CD4-positive, alpha-beta T cell treated with Interleukin-15 for 4 hours (primary cell): ENCODE results near the gene CENPP.
"Not testable (repeated sequence)": the region's sequence is repeated elsewhere in the genome, so short reads cannot be mapped to it uniquely, and the experiment has no call there.

Experiments
- DNase-seq: peaks from one replicate; pipeline ENCODE4 v3.0.0-alpha.2; 2020; ENCODE audit warnings: low spot score

CENPP gene

GRCh38 chr9:92616199-92616641, 290.5 kb downstream of the CENPP start:
- no peak for DNase-seq

GRCh38 chr9:92616655-92617111, 290.9 kb downstream of the CENPP start:
- DNase-seq, result no peak

DNA sequence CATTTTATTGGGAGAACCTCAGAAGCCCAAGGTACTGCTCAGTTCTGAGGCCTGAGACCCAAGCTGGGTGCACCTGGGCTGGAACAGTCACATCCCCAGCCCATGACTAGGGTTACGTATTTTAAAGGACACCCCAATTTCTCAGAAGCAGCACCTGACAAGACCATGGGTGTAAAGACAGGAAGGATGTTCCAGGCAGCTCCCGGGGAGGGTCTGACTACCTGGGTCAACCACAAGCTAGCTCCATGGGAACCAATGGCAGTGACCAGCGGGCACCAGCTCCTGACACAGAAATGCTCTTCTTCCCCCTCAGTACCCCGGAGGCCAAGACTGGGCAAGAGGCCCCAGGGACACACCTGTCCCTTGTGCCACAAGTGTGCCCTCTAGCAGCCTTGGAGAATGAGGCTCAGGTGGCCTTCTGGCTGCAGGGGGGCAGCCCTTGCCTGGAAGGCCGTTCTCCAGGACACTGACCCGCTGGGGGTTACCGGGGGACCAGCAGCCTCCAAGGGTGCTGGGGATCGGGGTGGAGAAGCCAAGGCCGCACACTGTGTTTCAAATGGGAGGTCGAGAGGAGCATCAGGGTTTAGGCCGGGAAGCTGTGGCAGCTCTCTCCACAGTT, 291.6 kb downstream of the CENPP start:
- no peak for DNase-seq

DNA sequence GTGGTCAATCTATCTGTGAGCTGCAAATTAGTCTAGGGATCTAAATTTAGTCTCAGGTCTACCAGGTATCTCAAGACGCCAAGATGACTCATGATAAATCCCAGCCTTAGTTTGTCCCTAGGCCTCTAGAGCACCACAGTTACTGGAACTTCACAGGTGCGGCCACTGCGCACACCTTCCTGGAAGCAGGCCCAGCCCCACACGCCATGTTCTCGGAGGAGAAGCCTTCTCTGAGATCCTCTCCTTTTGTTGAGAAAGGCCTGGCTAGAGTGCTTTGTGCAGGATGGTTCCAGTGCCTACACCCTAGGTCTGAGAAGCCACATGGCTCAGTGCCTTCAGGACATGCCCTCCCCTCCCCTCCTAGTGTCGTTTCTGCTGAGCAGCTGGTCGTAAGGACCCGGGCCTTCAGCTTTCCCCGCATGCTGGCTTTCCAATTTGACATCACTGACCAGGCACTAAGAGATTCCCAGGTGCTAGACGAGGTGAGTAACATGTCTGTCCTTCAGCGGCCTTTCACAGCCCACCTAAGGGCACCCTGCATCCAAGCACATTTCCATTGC, 292.3 kb downstream of the CENPP start:
- no peak for DNase-seq

GRCh38 chr9:92618633-92619225, 293.0 kb downstream of the CENPP start:
- no peak for DNase-seq

- DNase-seq, result no peak
These were observed 294.0 kb downstream of the CENPP start for GRCh38 chr9:92619601-92620300.

DNA sequence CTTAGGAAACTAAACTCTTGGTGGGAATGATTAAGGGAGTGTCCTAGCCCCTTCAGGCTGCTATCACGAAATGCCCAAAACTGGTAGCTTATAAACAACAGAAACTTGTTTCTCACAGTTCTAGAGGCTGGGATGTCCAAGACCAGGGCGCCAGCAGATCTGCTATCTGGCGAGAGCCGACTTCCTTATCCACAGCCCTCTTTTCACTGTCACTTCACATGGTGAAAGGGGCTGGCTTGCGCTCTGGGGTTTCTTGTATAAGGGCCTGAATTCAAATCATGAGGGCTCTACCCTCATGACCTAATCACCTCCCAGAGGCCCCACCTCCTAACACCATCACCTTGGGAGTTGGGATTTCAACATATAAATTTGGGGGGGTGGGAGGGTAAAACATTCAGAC, 295.1 kb downstream of the CENPP start:
- DNase-seq, result no peak

GRCh38 chr9:92623936-92624335, 298.2 kb downstream of the CENPP start:
- not testable (repeated sequence) for DNase-seq

GRCh38 chr9:92626484-92626883, 300.7 kb downstream of the CENPP start:
- DNase-seq, result no peak

DNA sequence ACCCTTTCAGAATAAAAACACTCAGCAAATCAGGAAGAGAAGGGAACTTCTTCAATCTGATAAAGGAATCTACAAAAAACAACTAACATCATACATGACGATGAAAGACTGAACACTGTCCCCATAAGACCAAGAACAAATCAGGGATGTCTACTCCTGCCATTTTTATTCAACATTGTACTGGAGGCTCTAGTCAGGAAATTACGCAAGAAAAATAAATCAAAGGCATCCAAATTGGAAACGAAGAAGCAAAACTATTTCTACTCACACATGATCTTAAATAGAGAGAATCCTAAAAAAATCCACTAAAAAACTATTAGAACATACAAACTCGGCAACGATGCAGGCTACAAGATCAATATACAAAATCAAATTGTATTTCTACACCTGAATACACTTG, 301.9 kb downstream of the CENPP start:
- no peak for DNase-seq

DNA sequence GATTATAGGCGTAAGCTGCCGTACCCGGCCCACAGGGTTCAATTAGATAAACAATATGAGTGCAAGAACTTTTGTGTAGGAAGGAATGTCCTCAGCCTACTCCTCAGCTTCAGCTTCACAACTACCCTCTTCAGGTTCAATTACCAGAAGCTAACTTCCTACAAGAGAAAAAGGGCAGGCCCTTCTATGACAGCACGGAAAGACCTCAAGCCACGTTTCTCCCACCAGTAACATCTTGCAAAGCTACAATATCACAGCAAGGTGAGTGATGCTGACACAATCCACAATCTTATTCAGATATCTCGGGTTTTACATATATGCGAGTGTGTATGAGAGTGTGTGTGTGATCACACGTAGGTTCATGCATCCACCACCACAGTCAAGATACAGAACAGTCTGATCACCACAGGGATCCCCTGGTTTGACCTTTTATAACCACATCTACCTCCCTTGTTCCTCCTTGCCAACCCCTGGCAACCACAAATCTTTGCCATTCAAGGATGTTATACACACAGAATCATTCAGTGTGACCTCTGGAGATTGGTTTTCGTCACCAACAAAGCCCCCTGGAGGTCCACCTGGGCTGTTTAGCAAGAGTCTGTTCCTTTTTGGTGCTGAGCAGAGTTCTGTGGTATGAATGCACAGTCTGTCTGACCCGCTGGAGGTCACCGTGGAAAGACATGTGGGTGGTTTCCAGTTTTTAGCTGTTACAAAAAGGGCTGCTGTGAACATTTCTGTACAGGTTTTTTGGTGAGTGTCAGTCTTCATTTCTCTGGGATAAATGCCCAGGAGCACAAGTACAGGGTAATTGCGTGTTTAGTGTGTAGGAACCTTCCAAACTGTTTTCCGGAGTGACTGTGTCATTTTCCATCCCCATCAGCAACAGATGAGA, 305.9 kb downstream of the CENPP start:
- DNase-seq, result no peak

- DNase-seq, result no peak
These were observed 306.9 kb downstream of the CENPP start for GRCh38 chr9:92632641-92633040.

DNA sequence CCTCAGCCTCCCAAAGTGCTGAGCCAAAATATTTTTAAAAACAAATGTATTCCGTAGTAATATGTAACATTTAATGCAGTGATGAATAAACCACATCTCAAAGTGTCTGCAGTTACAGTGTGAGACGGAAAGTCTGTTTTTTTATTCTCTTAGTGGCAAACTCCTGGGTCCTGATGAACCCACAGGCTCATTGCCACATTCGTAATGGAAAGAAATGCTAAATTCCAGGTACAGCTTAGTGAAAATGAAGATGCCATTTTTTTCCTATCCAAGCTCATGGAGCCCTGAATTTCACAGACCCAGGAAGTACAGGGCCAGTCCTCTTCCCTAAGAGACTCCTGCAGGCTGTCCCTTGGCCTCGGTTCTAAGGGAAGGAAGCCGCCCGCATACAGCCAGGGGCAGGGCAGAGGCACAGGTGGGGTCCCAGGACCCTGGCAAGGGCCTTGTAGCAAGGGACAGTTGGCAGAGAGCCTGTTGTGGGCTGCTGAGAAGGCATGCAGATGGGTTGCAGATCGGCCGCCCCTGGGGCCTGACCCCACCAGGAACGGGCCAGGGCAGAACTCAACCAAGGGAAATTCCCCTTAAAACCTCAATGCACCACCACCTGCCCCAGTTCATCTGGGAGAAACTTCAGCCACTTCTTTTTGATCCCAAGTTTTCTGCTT, 308.0 kb downstream of the CENPP start:
- no peak for DNase-seq

DNA sequence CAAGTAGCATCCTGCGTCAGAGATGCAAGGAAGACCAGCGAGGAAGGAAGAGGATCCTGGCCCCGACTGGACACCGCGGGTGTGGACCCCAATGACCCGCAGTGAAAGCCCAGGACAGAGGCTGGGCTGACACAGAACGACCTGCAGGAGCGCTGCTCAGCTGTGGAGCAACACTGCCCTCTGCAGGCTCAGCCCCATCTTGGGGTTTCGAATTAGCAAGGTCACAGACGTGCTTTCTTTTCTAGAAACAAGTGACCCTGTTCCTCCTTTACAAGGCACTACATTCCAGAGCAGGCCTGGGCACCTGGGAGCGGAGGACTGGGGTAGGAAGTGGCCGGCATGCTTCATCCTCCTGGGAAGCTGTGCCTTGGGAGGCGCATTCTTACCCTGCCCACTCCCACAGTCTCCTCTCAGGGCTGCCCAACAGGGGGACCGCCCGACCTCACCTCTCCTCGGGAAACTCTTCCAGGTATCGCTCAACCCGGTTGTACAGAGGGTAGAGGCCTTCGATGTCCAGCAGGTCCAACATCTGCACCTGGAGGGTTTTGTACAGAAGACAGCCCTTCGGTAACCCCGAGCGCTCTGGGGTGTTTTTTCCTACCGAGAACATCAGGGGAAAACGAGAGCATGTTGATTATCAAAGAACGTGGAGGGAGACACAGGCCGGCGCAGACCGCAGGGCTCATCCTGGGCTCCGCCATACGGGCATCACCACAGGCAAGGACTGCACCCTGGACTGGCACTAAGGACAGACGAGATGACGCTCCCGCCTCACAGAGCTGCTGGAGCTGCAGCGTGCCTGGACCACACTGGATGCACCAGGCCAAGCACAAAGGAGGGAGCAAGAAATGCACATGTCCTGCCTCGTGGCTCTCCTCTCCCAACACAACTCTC, 309.2 kb downstream of the CENPP start:
- DNase-seq, result peak; percentile 46

- DNase-seq, result no peak
These were observed 310.0 kb downstream of the CENPP start for GRCh38 chr9:92635760-92636159.

- DNase-seq, result no peak
These were observed 310.9 kb downstream of the CENPP start for GRCh38 chr9:92636627-92637026.

DNA sequence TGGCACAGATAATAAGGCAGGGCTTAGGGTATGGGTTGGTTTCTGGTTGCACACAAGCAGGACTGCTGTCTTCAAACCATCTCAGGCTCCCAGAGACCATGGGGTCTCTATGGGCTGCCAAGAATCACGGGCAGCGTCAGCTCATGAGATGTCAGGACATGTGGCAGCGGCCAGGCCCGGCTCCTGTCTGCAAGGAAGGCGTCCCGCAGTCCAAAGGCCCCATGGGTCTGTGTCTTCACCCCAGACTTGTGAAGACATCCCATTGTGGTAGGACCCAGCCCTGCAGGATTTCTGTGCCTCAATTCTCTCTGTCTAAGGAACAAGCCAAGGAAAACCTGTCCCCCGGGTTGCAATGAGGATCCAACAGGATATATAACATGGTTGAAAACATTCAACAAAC, 311.6 kb downstream of the CENPP start:
- DNase-seq, result no peak

- DNase-seq, result no peak
These were observed 312.3 kb downstream of the CENPP start for GRCh38 chr9:92637886-92638620.

- no peak for DNase-seq
These were observed 312.9 kb downstream of the CENPP start for GRCh38 chr9:92638621-92639101.

DNA sequence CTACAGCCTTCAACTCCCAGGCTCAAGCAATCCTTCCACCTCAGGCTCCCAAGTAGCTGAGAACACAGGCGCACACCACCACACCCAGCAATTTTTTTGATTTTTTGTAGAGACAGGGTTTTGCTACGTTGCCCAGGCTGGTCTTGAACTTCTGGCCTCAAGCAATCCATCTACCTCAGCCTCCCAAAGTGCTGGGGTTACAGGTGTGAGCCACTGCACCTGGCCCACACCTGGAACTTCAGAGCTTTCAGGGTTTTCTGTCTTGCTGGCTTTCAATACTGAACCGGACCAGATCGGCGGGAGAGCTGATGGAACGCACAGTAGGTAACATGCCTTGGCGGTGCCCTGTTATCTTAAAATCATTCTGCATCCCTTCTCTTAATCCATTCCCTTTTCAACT, 313.4 kb downstream of the CENPP start:
- DNase-seq, result no peak
